ENCODE measurements around the gene YJU2. TPM values are rescaled to one million over a fixed set of nuclear protein-coding genes. Genes with fewer than 3 reads are reported as not detected.

The YJU2 gene
- total RNA-seq, 1 experiment from 2014 or later = 26.9 TPM

DNA sequence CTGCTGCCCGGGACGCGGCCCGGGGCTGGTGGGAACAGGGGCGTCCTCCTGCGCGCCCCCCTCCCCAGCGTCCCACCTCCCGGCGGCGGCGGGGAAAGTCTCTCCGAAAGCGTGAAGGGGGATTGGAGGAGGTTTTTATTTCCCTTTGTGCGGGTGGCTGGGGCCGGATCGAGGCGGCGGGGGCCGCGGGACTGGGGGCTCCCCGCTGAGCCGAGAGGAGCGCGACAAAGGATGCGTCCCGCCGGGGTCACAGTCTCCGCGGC is 32.3 kb downstream of the YJU2 start:
- no peak for ATAC-seq
- H3K4me3 ChIP-seq (replicated peaks in 1 of 2; ENCODE audit: low read depth in 1 of 2, low read length in 2 of 2) = no peak overlapping the region
- ChIA-PET RAD21 (ENCODE audit: low non-redundant PET in 1 of 2, low total read pairs in 2 of 2, uncharacterized antibody in 2 of 2, unreplicated experiment in 2 of 2) (no interaction called here), CTCF (no interaction called here), POLR2A (no interaction called here)
- no peak for DNase-seq (ENCODE audit: low read depth, low spot score)
- H3K9me2 ChIP-seq (ENCODE audit: insufficient read depth) = no peaks in the 10 kb centered on the region
- H3K4me2 ChIP-seq (ENCODE audit: low read length) = no peak overlapping the region
- peaks cover under 1 to 13% of the 10 kb centered on the region in 2 experiments; a peak in 3 of 4 replicates for H3K4me1 ChIP-seq (ENCODE audit: control insufficient read depth in 1 of 2, insufficient read depth in 2 of 2, low read length in 2 of 2)
- H4K20me1 ChIP-seq (ENCODE audit: insufficient read depth) = no peaks in the 10 kb centered on the region
- intact Hi-C loops (cut with micrococcal nuclease) = no loop called here
- no peaks in the 10 kb centered on the region for H3K79me2 ChIP-seq (ENCODE audit: insufficient read depth, low read length)
- H2AFZ ChIP-seq (ENCODE audit: low read depth, low read length, poor library complexity, severe bottlenecking) = no peak overlapping the region
- H3K36me3 ChIP-seq (ENCODE audit: control insufficient read depth in 1 of 2, insufficient read depth in 2 of 2, low read length in 2 of 2) = no peaks in the 10 kb centered on the region
- H3K9me3 ChIP-seq (ENCODE audit: control insufficient read depth in 1 of 2, insufficient read depth in 1 of 2, low read depth in 1 of 2, low read length in 2 of 2) = no peaks in the 10 kb centered on the region
- TF ChIP-seq CBX3 (IDR thresholded peaks at IDR 0.05; ENCODE audit: low read depth) = no peak
- TF ChIP-seq ATF3 (IDR thresholded peaks at IDR 0.05) = no peak
- TF ChIP-seq EZH2phosphoT487 (IDR thresholded peaks at IDR 0.05; ENCODE audit: borderline replicate concordance) = no peak
- TF ChIP-seq, protein P1, sequence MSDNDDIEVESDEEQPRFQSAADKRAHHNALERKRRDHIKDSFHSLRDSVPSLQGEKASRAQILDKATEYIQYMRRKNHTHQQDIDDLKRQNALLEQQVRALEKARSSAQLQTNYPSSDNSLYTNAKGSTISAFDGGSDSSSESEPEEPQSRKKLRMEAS (IDR thresholded peaks at IDR 0.05) = no peak
- no peak for TF ChIP-seq YY1 (IDR thresholded peaks at IDR 0.05; ENCODE audit: extremely low read depth, insufficient replicate concordance, low read depth, low read length)
- TF ChIP-seq ELF1 (IDR thresholded peaks at IDR 0.05; ENCODE audit: borderline replicate concordance, low read depth) = no peak
- no peak for TF ChIP-seq ZBTB33 (IDR thresholded peaks at IDR 0.05; ENCODE audit: extremely low read depth, insufficient replicate concordance, low read length)
- TF ChIP-seq CEBPB (IDR thresholded peaks at IDR 0.05; ENCODE audit: low read depth) = no peak
- BruUV-seq (replicated peaks) = no TSS peak
- no peak overlapping the region for H3K9ac ChIP-seq (ENCODE audit: low read length)
- no peak overlapping the region for H3K27ac ChIP-seq (ENCODE audit: low read depth, low read length)
- no peaks in the 10 kb centered on the region for H3K27me3 ChIP-seq (ENCODE audit: insufficient read depth, low read length)
